A549 (cell line): ENCODE results near the gene SBK2.

ENCODE experiments used
- CTCF ChIP-seq: fragments of >200 bp; sonication (Bioruptor Twin); formaldehyde crosslinking; IDR thresholded peaks from 3 replicates; pipeline ENCODE4 v1.5.1; 2016
- E2F6 ChIP-seq: IDR thresholded peaks from 2 replicates; pipeline ENCODE4 v1.6.1; 2012; ENCODE audit warnings: low read depth, borderline replicate concordance
- MYC ChIP-seq: IDR thresholded peaks from 2 replicates; pipeline ENCODE4 v1.6.1; 2012; ENCODE audit warnings: mild to moderate bottlenecking, inconsistent platforms, low read length, improper control_type of control experiment, borderline replicate concordance
- NFE2L2 ChIP-seq: fragments of 150-350 bp; conservative IDR thresholded peaks from 2 replicates; pipeline ENCODE4 v1.6.1; 2014; ENCODE audit warnings: low read length
- POLR2A ChIP-seq: IDR thresholded peaks from 2 replicates; pipeline ENCODE4 v1.6.1; 2012; ENCODE audit warnings: mild to moderate bottlenecking, low read length
- RCOR1 ChIP-seq: fragments of 150-350 bp; IDR thresholded peaks from 2 replicates; pipeline ENCODE4 v1.6.1; 2014; ENCODE audit warnings: antibody characterized with exemption, low read length, low read depth
- RFX5 ChIP-seq: fragments of 450-650 bp; IDR thresholded peaks from 2 replicates; pipeline ENCODE4 v1.7.1; 2014; ENCODE audit warnings: antibody characterized with exemption, mild to moderate bottlenecking, moderate library complexity
- USF2 ChIP-seq: fragments of 450-650 bp; IDR thresholded peaks from 2 replicates; pipeline ENCODE4 v1.6.1; 2014; ENCODE audit warnings: antibody characterized with exemption
- ZSCAN20 ChIP-seq: fragments of 250-450 bp; sonication (Bioruptor Pico); IDR thresholded peaks from 2 replicates; pipeline ENCODE4 v1.8.0; 2022; ENCODE audit warnings: mild to moderate bottlenecking, moderate library complexity

- no peak for TF ChIP-seq USF2
- TF ChIP-seq CTCF, result no peak
- TF ChIP-seq POLR2A, result no peak
- TF ChIP-seq E2F6, result no peak
- TF ChIP-seq MYC, result no peak
- no peak for TF ChIP-seq RCOR1
- TF ChIP-seq ZSCAN20 (CRISPR knock-in tag), result no peak
- TF ChIP-seq NFE2L2, result no peak
- TF ChIP-seq RFX5, result no peak
These were observed 48.8 kb downstream of the SBK2 start, which contains the start of gene SSC5D for GRCh38 chr19:55487924-55488687.
